NCI-H526 (cell line): Measurements from ENCODE around the gene MYOM3.
"Not testable (repeated sequence)": the region's sequence is repeated elsewhere in the genome, so short reads cannot be mapped to it uniquely, and the experiment has no call there.

ENCODE experiments used
- DNase-seq, 2 experiments: peaks; one replicate each; lab custom pipeline; 2025; lab: John Stamatoyannopoulos, UW

Gene MYOM3

GRCh38 chr1:24030976-24031516 is 80.9 kb downstream of the MYOM3 start:
- not testable (repeated sequence) for DNase-seq

DNA sequence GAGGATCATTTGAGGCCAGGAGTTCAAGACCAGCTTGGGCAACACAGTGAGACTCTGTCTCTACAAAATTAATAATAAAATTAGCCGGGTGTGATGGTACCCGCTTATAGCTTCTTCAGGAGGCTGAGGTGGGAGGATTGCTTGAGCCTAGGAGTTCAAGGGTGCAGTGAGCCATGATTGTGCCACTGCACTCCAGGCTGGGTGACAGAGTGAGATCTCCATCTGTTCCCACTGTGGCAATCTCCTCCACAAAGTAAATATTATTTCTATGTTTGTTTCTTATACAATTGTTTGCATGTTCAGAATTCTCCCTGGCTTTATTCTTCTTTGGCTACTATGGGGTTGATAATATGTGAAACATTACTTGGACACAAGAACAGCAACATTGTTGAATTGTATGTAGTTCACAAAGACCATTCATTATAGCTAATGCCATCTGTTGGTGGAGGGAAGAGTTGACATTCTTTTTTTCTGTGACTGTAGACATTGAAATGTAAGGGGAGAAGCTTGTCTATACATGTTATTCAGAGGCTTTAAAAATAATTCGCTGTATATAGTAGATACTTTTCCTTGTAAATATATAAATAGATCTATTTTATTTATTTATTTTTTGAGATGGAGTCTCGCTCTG is 84.0 kb downstream of the MYOM3 start:
- peak in 1 of 2 experiments; percentile 37 for DNase-seq

- DNase-seq, result no peak
Measured at GRCh38 chr1:24022581-24023361, 89.2 kb downstream of the MYOM3 start.

GRCh38 chr1:24021403-24022266 is 90.3 kb downstream of the MYOM3 start:
- DNase-seq, result no peak

DNA sequence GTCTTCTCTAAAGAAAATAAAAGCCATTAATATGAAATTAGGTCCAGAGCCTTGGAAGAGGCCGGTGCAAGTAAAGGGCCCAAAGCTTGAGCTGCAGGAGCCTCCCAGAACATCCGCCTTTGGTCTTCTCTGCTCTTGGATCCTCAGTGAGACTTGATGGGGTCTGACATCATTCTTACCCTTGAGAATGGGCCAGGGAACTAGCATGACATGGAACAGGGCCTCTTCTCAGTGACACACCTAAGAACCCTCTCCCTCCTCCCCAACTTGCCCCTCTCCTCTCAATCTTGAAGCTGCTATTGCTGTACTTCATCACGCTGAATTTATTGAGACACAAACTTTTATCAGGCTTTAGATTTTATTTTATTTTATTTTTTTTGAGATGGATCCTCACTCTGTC is 91.5 kb downstream of the MYOM3 start:
- DNase-seq, result no peak

GRCh38 chr1:24020025-24020424 is 91.9 kb downstream of the MYOM3 start:
- no peak for DNase-seq

DNA sequence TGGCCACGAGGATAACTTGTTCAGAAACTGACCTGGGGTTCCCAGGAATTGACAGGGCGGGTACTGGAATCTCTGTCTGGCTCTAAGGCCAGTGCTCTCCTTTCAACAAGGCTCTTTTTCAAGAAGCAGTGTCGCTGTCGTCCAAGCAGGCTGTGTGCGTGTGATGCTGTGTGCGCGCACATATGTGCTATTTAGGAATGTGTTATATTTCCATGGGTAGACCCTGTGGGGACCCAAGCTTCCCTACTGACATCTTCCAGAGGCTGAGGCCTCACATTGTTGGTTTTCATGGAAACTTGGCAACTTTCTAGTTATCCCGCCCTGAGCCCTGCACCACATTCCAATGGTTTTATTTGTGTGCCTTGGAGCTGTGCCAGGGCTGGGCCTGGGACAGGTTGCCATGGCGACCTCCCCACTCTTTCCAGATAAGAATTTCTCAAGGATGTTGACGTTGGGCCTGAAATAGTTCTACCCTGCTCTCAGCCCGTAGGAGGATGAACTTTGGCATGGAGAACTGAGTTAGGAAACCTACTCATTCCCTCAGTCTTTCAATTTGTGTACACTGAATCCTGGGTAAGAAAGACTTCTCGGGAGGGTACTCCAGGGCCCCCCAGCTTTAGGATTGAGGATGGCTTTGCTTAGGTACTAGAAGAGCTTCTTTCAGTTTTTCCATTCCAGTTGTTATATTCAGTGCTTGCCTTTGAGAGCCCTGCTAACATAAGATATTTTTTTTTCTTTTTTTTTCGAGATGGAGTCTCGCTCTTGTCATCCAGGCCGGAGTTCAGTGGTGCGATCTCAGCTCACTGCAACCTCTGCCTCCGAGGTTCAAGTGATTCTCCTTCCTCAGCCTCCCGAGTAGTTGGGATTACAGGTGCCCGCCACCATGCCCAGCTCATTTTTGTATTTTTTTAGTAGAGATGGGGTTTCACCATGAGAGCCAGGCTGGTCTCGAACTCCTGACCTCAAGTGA is 93.0 kb downstream of the MYOM3 start:
- peak in 1 of 2 experiments; percentile 10 for DNase-seq

DNA sequence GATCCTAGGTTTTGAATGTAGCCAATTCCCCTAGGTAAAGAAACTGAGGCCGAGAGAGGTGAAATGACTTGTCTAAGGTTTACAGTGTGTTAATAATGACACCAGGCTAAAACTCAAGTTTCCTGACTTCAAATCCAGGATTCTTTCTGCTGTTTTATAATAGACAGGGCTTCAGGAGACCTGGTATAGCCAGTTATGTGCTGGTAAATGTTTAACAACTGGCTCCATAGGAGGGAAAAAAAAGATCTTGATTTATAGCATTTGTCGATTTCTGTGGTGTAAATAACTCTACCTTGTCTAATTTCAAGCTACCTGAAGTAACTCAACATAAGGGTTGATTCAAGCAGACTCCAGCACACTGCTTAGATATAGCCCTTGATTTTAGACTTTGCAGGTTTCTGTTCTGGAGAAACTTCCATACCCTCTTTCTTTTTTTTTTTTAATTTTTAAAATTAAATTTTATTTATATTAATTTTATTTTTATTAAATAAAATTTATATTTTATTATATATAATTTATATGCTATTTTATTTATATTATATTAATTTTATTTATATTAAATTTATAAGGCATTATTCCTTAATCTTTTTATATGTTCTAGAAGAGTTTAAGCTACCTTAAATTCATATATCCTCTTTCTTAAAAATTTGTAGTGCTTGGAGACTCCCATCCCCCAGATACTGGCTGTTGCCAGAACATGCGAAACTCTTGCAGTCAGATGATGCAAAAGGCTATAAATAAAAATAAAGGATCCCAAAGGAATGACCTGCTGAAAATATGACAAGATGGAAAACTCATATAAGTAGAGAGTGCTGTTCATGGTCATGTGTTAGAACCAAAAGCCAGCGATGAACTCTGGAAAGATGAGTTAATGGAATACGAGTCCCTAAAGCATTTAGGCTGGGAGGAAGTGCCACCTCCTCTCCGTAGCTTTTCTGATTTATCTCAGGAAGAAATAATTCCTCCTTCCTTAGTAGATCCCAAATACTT is 96.4 kb downstream of the MYOM3 start:
- DNase-seq, result no peak

DNA sequence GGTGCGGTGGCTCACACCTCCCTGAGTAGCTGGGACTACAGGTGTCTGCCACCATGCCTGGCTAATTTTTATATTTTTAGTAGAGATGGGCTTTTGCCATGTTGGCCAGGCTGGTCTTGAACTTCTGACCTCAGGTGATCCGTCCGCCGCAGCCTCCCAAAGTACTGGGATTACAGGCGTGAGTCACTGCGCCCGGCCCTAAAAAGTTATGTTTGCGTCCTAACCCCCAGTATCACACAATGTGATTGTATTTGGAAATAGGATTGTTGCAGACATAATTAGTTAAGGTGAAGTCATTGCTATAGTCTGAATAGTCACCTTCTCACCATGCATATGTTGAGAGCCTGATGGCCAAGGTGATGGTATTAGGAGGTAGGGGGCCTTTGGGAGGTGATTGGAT is 99.1 kb downstream of the MYOM3 start:
- DNase-seq, result not testable (repeated sequence)

GRCh38 chr1:24010650-24011049 is 101.3 kb downstream of the MYOM3 start:
- no peak for DNase-seq

DNA sequence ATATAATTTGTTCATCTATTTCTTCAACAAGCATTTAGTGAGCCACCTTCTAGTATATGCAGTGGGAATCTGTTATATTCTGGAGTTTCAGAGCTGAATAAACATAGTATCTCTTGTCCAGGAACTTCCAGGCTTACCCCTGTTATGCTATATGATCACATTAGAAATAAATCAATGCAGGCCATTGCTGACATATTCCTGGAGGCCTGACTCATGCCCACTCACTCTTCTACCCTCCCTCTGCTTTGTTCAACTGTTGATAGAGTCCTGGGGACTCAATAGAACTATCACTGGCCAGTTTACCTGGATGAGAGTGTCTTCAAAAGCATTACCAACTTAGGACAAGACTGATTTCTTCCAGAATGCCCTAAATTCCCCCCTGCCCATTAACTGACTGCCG is 102.5 kb downstream of the MYOM3 start:
- DNase-seq, result no peak

GRCh38 chr1:24008574-24009184 is 103.3 kb downstream of the MYOM3 start:
- DNase-seq, result not testable (repeated sequence)

DNA sequence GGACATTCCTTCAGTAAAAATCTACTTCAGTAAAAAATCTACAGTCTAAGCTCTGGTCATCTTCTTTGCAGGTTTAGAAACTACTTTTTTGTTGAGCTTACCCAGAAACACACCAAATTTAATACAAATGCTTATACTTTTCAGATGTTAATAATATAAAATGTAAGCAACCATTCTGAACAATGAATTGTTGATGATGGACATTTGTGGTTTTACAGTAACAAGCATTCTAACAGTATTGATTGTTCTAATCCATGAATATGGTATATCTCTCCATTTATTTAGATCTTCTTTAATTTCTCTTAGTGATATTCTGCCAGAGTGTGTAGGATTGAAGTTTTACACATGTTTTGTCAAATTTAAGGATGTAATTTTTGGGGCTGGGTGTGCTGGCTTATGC is 104.9 kb downstream of the MYOM3 start:
- no peak for DNase-seq
